Calu3 (cell line): ENCODE measurements around the gene RBM38. TPM values are rescaled to one million over a fixed set of nuclear protein-coding genes. Genes with fewer than 3 reads are reported as not detected.

Experiments used
- BruUV-seq: library from RNA; stranded (reverse); fragments of 400-500 nt; replicated peaks from 2 replicates; lab custom pipeline; 2021; lab: Mats Ljungman, UMichigan
- CTCF ChIA-PET: fragments of 300-600 bp; sonication (Branson Sonifier 250); formaldehyde crosslinking; loops from one replicate; lab custom pipeline; 2022; ENCODE audit warnings: antibody characterized with exemption; lab: Charles Lee
- DNase-seq: peaks from one replicate; pipeline ENCODE4 v3.0.0; 2022
- H3K27ac Mint-ChIP-seq: one replicate; pipeline ENCODE4 v1.8.0; 2022; ENCODE audit warnings: mixed read lengths; ENCODE audit not compliant: unreplicated experiment
- H3K27me3 Mint-ChIP-seq: one replicate; pipeline ENCODE4 v1.8.0; 2022; ENCODE audit warnings: mixed read lengths; ENCODE audit not compliant: unreplicated experiment
- H3K36me3 Mint-ChIP-seq: one replicate; pipeline ENCODE4 v1.8.0; 2022; ENCODE audit warnings: mild to moderate bottlenecking, moderate library complexity, mixed read lengths; ENCODE audit not compliant: insufficient read depth, unreplicated experiment
- H3K4me1 Mint-ChIP-seq: one replicate; pipeline ENCODE4 v1.8.0; 2022; ENCODE audit warnings: mild to moderate bottlenecking, low read depth, mixed read lengths; ENCODE audit not compliant: unreplicated experiment
- H3K4me3 Mint-ChIP-seq: one replicate; pipeline ENCODE4 v1.8.0; 2022; ENCODE audit warnings: mild to moderate bottlenecking, low read depth, moderate library complexity, mixed read lengths; ENCODE audit not compliant: unreplicated experiment
- H3K9me3 Mint-ChIP-seq: one replicate; pipeline ENCODE4 v1.8.0; 2022; ENCODE audit warnings: low read depth, mixed read lengths; ENCODE audit not compliant: unreplicated experiment
- intact Hi-C: fragments of 100-400 bp; cut with micrococcal nuclease; formaldehyde crosslinking; loops from one replicate; pipeline ENCODE4 v1.10.0; 2022; ENCODE audit not compliant: unreplicated experiment
- total RNA-seq: library from RNA; stranded (reverse); gene quantifications from 2 replicates; pipeline ENCODE4 v1.2.3, GENCODE V29; 2022
- TF ChIP-seq, protein P1 (sequence below): fragments of 200-600 bp; IDR thresholded peaks from one replicate; pipeline ENCODE4 v1.8.0; 2022; ENCODE audit warnings: antibody characterized with exemption; ENCODE audit not compliant: unreplicated experiment

Gene RBM38
- total RNA-seq, 1 experiment from 2014 or later: 29.5 TPM

DNA sequence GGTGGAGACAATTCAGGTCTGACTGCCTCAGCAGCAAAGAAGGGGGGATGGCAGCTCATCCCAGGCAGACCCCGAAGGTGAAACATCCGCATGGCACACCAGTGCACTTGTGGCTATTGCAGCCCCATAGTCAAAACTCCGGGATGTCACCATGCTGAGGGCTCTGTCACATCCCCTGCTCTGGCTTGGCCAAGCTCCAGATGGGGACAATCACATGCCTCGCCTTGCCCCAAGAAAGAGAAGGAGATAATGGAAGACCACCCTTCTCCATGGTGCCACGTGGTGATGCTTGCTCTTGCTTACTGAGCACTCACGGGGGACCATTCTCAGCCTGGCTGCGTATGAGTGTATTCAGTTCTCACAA lies 60.2 kb downstream of the RBM38 start:
- intact Hi-C loops: no loop called here
- no peak overlapping the region for H3K4me3 Mint-ChIP-seq
- peaks cover 100% of the 10 kb centered on the region for H3K27me3 Mint-ChIP-seq
- H3K4me1 Mint-ChIP-seq: peaks cover 8% of the 10 kb centered on the region
- no peak overlapping the region for H3K27ac Mint-ChIP-seq
- BruUV-seq: no TSS peak
- H3K36me3 Mint-ChIP-seq: no peaks in the 10 kb centered on the region
- DNase-seq: no peak
- CTCF ChIA-PET: no interaction called here
- no peaks in the 10 kb centered on the region for H3K9me3 Mint-ChIP-seq
- TF ChIP-seq, protein P1, sequence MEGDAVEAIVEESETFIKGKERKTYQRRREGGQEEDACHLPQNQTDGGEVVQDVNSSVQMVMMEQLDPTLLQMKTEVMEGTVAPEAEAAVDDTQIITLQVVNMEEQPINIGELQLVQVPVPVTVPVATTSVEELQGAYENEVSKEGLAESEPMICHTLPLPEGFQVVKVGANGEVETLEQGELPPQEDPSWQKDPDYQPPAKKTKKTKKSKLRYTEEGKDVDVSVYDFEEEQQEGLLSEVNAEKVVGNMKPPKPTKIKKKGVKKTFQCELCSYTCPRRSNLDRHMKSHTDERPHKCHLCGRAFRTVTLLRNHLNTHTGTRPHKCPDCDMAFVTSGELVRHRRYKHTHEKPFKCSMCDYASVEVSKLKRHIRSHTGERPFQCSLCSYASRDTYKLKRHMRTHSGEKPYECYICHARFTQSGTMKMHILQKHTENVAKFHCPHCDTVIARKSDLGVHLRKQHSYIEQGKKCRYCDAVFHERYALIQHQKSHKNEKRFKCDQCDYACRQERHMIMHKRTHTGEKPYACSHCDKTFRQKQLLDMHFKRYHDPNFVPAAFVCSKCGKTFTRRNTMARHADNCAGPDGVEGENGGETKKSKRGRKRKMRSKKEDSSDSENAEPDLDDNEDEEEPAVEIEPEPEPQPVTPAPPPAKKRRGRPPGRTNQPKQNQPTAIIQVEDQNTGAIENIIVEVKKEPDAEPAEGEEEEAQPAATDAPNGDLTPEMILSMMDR: no peak

DNA sequence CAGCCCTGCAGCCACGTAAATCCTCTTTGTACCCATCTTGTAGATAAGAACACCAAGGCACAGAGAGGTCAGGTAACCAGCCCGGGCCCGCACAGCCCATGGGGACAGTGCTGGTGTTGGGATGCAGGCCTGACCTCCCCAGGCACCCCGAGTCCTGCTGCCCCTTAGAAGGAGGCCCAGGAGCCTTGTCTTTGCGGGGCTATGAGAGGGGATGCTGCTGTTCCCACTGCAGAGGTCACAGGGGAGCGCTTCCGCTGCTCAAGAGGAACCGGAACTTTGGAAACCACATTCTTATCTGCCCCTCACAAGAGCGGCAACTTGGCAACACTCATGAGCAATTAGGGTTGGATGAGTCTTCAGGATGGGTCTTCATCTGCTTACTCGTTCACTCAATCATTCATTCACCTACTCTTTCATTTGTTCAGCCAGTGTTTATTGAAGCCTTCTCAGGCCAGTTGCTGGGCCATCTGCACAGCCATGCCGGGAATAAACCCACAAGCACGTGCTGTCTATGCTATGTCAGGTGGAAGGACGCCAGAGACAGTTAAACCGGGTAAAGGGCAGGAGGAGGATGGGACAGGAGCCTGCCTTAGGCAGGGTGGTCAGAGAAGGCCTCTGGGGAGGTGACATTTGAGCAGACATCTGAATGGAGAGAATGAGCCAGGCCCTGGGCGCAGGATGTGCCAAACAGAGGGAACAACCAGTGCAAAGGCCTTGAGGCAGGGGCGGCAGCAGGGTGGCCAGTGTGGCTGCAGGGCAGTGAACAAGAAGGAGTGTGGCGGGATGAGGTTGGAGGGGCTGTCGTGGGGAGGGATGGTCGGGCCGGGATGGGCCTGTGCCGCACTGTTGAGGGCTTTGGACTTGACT lies 60.8 kb downstream of the RBM38 start:
- TF ChIP-seq, protein P1: no peak
- intact Hi-C loops: no loop called here
- CTCF ChIA-PET: no interaction called here
- BruUV-seq: no TSS peak
- Mint-ChIP-seq H3K4me3 (no peak overlapping the region), H3K27ac (no peak overlapping the region), H3K36me3 (no peaks in the 10 kb centered on the region), H3K4me1 (peaks cover 8% of the 10 kb centered on the region), H3K27me3 (peaks cover 100% of the 10 kb centered on the region), H3K9me3 (no peaks in the 10 kb centered on the region)
- DNase-seq: no peak

DNA sequence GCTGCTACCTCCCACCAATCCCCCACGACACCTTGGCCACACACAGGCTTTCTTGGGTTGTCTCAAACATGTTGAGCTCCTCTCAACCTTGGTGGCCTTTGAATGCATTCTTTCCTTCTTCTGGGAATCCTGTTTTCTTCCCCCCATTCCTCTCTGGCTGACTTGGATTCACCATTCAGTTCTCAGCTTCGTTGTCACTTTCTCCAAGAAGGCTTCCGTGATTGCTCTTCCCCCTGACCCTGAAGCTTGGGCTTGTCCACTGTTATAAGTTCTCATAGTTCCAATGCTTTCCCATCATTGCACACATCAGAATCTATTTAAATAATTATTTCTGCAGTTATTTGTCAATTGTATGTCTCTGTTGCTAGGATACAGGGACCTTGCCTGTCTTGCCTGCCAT lies 64.2 kb downstream of the RBM38 start:
- Mint-ChIP-seq H3K4me1 (no peaks in the 10 kb centered on the region), H3K9me3 (no peaks in the 10 kb centered on the region), H3K4me3 (no peak overlapping the region), H3K27ac (no peak overlapping the region), H3K36me3 (no peaks in the 10 kb centered on the region), H3K27me3 (peaks cover 95% of the 10 kb centered on the region)
- intact Hi-C loops: no loop called here
- BruUV-seq: no TSS peak
- CTCF ChIA-PET: no interaction called here
- TF ChIP-seq, protein P1: no peak
- DNase-seq: no peak

DNA sequence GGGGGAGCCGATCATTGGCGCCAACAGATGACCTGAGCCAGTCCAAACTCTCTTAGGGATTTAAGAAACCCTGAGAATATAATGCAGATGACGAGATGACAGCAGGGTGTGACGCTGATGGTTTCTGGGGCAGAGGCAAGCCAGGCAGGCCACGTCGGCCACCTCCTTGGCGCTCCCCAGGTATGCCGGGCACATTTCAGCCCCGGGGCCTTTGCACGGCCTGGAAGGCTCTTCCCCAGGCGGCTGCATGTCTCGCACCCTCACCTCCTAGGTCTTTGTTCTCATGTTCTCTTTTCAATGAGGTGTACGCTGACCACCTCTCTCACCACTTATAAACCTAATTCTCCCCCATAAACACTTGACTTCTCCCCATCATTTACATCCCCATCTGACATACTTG lies 64.9 kb downstream of the RBM38 start:
- CTCF ChIA-PET: no interaction called here
- peaks cover 95% of the 10 kb centered on the region for H3K27me3 Mint-ChIP-seq

More for the DNA sequence above, 64.9 kb downstream of the RBM38 start:
- no TSS peak for BruUV-seq
- no peak for DNase-seq
- intact Hi-C loops: no loop called here
- Mint-ChIP-seq H3K27ac (no peak overlapping the region), H3K36me3 (no peaks in the 10 kb centered on the region), H3K9me3 (no peaks in the 10 kb centered on the region), H3K4me3 (no peak overlapping the region), H3K4me1 (no peaks in the 10 kb centered on the region)
- TF ChIP-seq, protein P1: no peak
